HEK293 (cell line): ENCODE results near the gene AFF1.

Experiments used
- CTCF ChIA-PET: fragments of 350-600 bp; formaldehyde crosslinking; extraction: SDS; loops from one replicate; lab custom pipeline; 2021; ENCODE audit warnings: antibody characterized with exemption; lab: Yijun Ruan, JAX
- POLR2A ChIA-PET: fragments of 300-600 bp; formaldehyde crosslinking; extraction: SDS; loops from one replicate; lab custom pipeline; 2020; ENCODE audit warnings: antibody characterized with exemption, inconsistent platforms; lab: Yijun Ruan, JAX
- H3K27ac ChIP-seq: fragments of 200-500 bp; sonication (Bioruptor generic); 2 replicates; pipeline ENCODE4 v1.5.1; 2014; ENCODE audit warnings: low read depth, low read length, control low read depth, inconsistent platforms; ENCODE audit errors: extremely low read depth
- H3K36me3 ChIP-seq, 2 experiments: fragments of 200-500 bp in 1 of 2; sonication (Bioruptor generic) in 1 of 2; 1 replicate in 1 of 2; 2 replicates in 1 of 2; pipeline ENCODE4 v1.5.1; 2014 to 2017; ENCODE audit warnings: inconsistent platforms in 2 of 2, low read length in 2 of 2; ENCODE audit not compliant: control insufficient read depth in 2 of 2, insufficient read depth in 1 of 2
- H3K4me1 ChIP-seq: fragments of 200-500 bp; sonication (Bioruptor generic); 2 replicates; pipeline ENCODE4 v1.5.1; 2014; ENCODE audit warnings: mild to moderate bottlenecking, low read length, inconsistent platforms; ENCODE audit not compliant: control insufficient read depth, insufficient read depth
- H3K4me3 ChIP-seq: 2 replicates; pipeline ENCODE4 v1.5.1; 2011; ENCODE audit warnings: low read depth, mild to moderate bottlenecking, control low read depth, low read length, moderate library complexity
- H3K9me3 ChIP-seq: fragments of 200-500 bp; sonication (Bioruptor generic); 2 replicates; pipeline ENCODE4 v1.5.1; 2014; ENCODE audit warnings: low read depth, low read length, inconsistent platforms; ENCODE audit not compliant: control insufficient read depth, insufficient read depth
- BCL11A ChIP-seq: fragments of 450-650 bp; formaldehyde crosslinking; IDR thresholded peaks from 2 replicates; pipeline ENCODE4 v1.5.1; 2016; ENCODE audit warnings: low read depth, missing biosample characterization, missing genetic modification characterization
- HOXA7 ChIP-seq: sonication (generic); formaldehyde crosslinking; IDR thresholded peaks from 2 replicates; pipeline ENCODE4 v1.8.1; 2022; ENCODE audit warnings: missing genetic modification reagents, borderline replicate concordance
- ZBTB17 ChIP-seq: fragments of 450-650 bp; formaldehyde crosslinking; IDR thresholded peaks from 2 replicates; pipeline ENCODE4 v1.5.1; 2016; ENCODE audit warnings: missing biosample characterization, missing genetic modification characterization
- ZFP69B ChIP-seq: fragments of 450-650 bp; formaldehyde crosslinking; IDR thresholded peaks from 2 replicates; pipeline ENCODE4 v1.5.1; 2016; ENCODE audit warnings: missing biosample characterization, missing genetic modification characterization
- ZNF112 ChIP-seq: fragments of 450-650 bp; formaldehyde crosslinking; IDR thresholded peaks from 2 replicates; pipeline ENCODE4 v1.5.0; 2017; ENCODE audit warnings: missing biosample characterization, missing genetic modification characterization
- ZNF132 ChIP-seq: fragments of 450-650 bp; formaldehyde crosslinking; IDR thresholded peaks from 2 replicates; pipeline ENCODE4 v1.5.1; 2017; ENCODE audit warnings: missing biosample characterization, missing genetic modification characterization, borderline replicate concordance
- ZNF391 ChIP-seq: fragments of 450-650 bp; formaldehyde crosslinking; IDR thresholded peaks from 2 replicates; pipeline ENCODE4 v1.5.1; 2016; ENCODE audit warnings: low read depth, missing biosample characterization, missing genetic modification characterization, borderline replicate concordance
- ZNF548 ChIP-seq: fragments of 450-650 bp; formaldehyde crosslinking; IDR thresholded peaks from 2 replicates; pipeline ENCODE4 v1.5.1; 2016; ENCODE audit warnings: missing biosample characterization, missing genetic modification characterization
- ZNF549 ChIP-seq: fragments of 450-650 bp; IDR thresholded peaks from 2 replicates; pipeline ENCODE4 v1.5.1; 2018; ENCODE audit warnings: missing biosample characterization, missing genetic modification characterization, mild to moderate bottlenecking, inconsistent platforms, moderate library complexity
- ZNF596 ChIP-seq: fragments of 450-650 bp; IDR thresholded peaks from 2 replicates; pipeline ENCODE4 v1.5.0; 2018; ENCODE audit warnings: missing biosample characterization, mild to moderate bottlenecking, missing genetic modification characterization, moderate library complexity
- ZNF707 ChIP-seq: fragments of 450-650 bp; formaldehyde crosslinking; IDR thresholded peaks from 2 replicates; pipeline ENCODE4 v1.5.1; 2016; ENCODE audit warnings: missing biosample characterization, missing genetic modification characterization
- ZNF747 ChIP-seq: fragments of 450-650 bp; formaldehyde crosslinking; IDR thresholded peaks from 2 replicates; pipeline ENCODE4 v1.5.1; 2016; ENCODE audit warnings: missing biosample characterization, missing genetic modification characterization
- ZNF830 ChIP-seq: fragments of 450-650 bp; IDR thresholded peaks from 2 replicates; pipeline ENCODE4 v1.5.0; 2018; ENCODE audit warnings: missing biosample characterization, missing genetic modification characterization, low read depth, mild to moderate bottlenecking, moderate library complexity
- TF ChIP-seq, protein P1 (sequence below): fragments of 450-650 bp; formaldehyde crosslinking; IDR thresholded peaks from 2 replicates; pipeline ENCODE4 v1.5.1; 2017; ENCODE audit warnings: missing biosample characterization, missing genetic modification characterization
- TF ChIP-seq, protein P2 (sequence below): fragments of 450-650 bp; formaldehyde crosslinking; IDR thresholded peaks from 2 replicates; pipeline ENCODE4 v1.5.1; 2016; ENCODE audit warnings: missing biosample characterization, missing genetic modification characterization
- TF ChIP-seq, protein P3 (sequence below): fragments of 450-650 bp; formaldehyde crosslinking; IDR thresholded peaks from 2 replicates; pipeline ENCODE4 v1.5.1; 2016; ENCODE audit warnings: missing biosample characterization, missing genetic modification characterization, low read depth
- TF ChIP-seq, protein P4 (sequence below): fragments of 450-650 bp; formaldehyde crosslinking; IDR thresholded peaks from 2 replicates; pipeline ENCODE4 v1.5.1; 2016; ENCODE audit warnings: missing biosample characterization, missing genetic modification characterization, low read depth
- TF ChIP-seq, protein P5 (sequence below): fragments of 450-650 bp; formaldehyde crosslinking; IDR thresholded peaks from 2 replicates; pipeline ENCODE4 v1.5.1; 2016; ENCODE audit warnings: missing biosample characterization, missing genetic modification characterization
- TF ChIP-seq, protein P6 (sequence below): fragments of 450-650 bp; formaldehyde crosslinking; IDR thresholded peaks from 2 replicates; pipeline ENCODE4 v1.5.1; 2017; ENCODE audit warnings: missing biosample characterization, missing genetic modification characterization
- TF ChIP-seq, protein P7 (sequence below): fragments of 450-650 bp; formaldehyde crosslinking; IDR thresholded peaks from 2 replicates; pipeline ENCODE4 v1.5.1; 2016; ENCODE audit warnings: missing biosample characterization, missing genetic modification characterization

AFF1 gene

DNA sequence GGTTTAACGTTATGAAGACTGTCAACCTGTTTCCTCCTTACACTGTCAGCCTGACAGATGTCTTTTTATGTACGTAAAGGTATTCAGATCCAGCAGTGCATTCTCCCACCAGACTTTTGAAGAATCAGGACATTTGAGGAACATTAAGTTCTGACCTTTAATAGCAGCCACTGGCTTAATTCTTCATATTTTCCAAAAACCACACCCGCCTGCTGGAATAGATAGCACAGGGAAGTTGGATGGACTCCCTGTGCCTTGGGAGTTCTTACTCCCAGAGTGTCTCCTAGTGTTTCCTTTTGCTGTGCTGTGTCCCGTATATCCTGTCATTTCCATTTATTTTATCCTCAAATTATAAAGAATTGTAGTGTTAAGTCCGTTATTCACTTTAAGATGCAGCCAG, 94.5 kb downstream of the AFF1 start:
- Histone ChIP-seq H3K27ac (no peak overlapping the region), H3K4me1 (peaks cover 13% of the 10 kb centered on the region), H3K9me3 (no peaks in the 10 kb centered on the region), H3K36me3 (no peaks in the 10 kb centered on the region)
- POLR2A ChIA-PET, result no interaction called here
- no peak for TF ChIP-seq ZFP69B (tag by site-specific recombination)
- no peak for TF ChIP-seq ZNF596
- TF ChIP-seq, protein P1, sequence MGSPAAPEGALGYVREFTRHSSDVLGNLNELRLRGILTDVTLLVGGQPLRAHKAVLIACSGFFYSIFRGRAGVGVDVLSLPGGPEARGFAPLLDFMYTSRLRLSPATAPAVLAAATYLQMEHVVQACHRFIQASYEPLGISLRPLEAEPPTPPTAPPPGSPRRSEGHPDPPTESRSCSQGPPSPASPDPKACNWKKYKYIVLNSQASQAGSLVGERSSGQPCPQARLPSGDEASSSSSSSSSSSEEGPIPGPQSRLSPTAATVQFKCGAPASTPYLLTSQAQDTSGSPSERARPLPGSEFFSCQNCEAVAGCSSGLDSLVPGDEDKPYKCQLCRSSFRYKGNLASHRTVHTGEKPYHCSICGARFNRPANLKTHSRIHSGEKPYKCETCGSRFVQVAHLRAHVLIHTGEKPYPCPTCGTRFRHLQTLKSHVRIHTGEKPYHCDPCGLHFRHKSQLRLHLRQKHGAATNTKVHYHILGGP (tag by site-specific recombination), result no peak
- TF ChIP-seq HOXA7 (CRISPR knock-in tag), result no peak
- TF ChIP-seq, protein P2, sequence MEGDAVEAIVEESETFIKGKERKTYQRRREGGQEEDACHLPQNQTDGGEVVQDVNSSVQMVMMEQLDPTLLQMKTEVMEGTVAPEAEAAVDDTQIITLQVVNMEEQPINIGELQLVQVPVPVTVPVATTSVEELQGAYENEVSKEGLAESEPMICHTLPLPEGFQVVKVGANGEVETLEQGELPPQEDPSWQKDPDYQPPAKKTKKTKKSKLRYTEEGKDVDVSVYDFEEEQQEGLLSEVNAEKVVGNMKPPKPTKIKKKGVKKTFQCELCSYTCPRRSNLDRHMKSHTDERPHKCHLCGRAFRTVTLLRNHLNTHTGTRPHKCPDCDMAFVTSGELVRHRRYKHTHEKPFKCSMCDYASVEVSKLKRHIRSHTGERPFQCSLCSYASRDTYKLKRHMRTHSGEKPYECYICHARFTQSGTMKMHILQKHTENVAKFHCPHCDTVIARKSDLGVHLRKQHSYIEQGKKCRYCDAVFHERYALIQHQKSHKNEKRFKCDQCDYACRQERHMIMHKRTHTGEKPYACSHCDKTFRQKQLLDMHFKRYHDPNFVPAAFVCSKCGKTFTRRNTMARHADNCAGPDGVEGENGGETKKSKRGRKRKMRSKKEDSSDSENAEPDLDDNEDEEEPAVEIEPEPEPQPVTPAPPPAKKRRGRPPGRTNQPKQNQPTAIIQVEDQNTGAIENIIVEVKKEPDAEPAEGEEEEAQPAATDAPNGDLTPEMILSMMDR, result no peak
- no peak for TF ChIP-seq ZNF132 (tag by site-specific recombination)
- no peak for TF ChIP-seq ZBTB17
- TF ChIP-seq, protein P3, sequence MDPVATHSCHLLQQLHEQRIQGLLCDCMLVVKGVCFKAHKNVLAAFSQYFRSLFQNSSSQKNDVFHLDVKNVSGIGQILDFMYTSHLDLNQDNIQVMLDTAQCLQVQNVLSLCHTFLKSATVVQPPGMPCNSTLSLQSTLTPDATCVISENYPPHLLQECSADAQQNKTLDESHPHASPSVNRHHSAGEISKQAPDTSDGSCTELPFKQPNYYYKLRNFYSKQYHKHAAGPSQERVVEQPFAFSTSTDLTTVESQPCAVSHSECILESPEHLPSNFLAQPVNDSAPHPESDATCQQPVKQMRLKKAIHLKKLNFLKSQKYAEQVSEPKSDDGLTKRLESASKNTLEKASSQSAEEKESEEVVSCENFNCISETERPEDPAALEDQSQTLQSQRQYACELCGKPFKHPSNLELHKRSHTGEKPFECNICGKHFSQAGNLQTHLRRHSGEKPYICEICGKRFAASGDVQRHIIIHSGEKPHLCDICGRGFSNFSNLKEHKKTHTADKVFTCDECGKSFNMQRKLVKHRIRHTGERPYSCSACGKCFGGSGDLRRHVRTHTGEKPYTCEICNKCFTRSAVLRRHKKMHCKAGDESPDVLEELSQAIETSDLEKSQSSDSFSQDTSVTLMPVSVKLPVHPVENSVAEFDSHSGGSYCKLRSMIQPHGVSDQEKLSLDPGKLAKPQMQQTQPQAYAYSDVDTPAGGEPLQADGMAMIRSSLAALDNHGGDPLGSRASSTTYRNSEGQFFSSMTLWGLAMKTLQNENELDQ (tag by site-specific recombination), result no peak
- no peak for TF ChIP-seq ZNF830 (tag by site-specific recombination)
- TF ChIP-seq ZNF112 (tag by site-specific recombination), result no peak
- no peak for TF ChIP-seq ZNF548 (tag by site-specific recombination)
- TF ChIP-seq ZNF747, result no peak
- TF ChIP-seq, protein P4, sequence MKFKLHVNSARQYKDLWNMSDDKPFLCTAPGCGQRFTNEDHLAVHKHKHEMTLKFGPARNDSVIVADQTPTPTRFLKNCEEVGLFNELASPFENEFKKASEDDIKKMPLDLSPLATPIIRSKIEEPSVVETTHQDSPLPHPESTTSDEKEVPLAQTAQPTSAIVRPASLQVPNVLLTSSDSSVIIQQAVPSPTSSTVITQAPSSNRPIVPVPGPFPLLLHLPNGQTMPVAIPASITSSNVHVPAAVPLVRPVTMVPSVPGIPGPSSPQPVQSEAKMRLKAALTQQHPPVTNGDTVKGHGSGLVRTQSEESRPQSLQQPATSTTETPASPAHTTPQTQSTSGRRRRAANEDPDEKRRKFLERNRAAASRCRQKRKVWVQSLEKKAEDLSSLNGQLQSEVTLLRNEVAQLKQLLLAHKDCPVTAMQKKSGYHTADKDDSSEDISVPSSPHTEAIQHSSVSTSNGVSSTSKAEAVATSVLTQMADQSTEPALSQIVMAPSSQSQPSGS (tag by site-specific recombination), result no peak
- TF ChIP-seq ZNF707 (tag by site-specific recombination), result no peak
- no peak for TF ChIP-seq BCL11A (tag by site-specific recombination)
- TF ChIP-seq, protein P5, sequence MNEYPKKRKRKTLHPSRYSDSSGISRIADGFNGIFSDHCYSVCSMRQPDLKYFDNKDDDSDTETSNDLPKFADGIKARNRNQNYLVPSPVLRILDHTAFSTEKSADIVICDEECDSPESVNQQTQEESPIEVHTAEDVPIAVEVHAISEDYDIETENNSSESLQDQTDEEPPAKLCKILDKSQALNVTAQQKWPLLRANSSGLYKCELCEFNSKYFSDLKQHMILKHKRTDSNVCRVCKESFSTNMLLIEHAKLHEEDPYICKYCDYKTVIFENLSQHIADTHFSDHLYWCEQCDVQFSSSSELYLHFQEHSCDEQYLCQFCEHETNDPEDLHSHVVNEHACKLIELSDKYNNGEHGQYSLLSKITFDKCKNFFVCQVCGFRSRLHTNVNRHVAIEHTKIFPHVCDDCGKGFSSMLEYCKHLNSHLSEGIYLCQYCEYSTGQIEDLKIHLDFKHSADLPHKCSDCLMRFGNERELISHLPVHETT, result no peak
- no peak for TF ChIP-seq ZNF549
- TF ChIP-seq, protein P6, sequence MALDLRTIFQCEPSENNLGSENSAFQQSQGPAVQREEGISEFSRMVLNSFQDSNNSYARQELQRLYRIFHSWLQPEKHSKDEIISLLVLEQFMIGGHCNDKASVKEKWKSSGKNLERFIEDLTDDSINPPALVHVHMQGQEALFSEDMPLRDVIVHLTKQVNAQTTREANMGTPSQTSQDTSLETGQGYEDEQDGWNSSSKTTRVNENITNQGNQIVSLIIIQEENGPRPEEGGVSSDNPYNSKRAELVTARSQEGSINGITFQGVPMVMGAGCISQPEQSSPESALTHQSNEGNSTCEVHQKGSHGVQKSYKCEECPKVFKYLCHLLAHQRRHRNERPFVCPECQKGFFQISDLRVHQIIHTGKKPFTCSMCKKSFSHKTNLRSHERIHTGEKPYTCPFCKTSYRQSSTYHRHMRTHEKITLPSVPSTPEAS (tag by site-specific recombination), result no peak
- TF ChIP-seq ZNF391 (tag by site-specific recombination), result no peak
- TF ChIP-seq, protein P7, sequence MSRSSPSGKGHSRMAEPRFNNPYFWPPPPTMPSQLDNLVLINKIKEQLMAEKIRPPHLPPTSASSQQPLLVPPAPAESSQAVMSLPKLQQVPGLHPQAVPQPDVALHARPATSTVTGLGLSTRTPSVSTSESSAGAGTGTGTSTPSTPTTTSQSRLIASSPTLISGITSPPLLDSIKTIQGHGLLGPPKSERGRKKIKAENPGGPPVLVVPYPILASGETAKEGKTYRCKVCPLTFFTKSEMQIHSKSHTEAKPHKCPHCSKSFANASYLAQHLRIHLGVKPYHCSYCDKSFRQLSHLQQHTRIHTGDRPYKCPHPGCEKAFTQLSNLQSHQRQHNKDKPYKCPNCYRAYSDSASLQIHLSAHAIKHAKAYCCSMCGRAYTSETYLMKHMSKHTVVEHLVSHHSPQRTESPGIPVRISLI (tag by site-specific recombination), result no peak
- TF ChIP-seq, all 188 proteins: peak for 0
- CTCF ChIA-PET, result interaction anchor here (1.3 kb wide), 1 partner anchor 20 kb away, joined by 3 read pairs; no protein-coding TSS in a partner anchor
- H3K4me3 ChIP-seq, result no peak overlapping the region
